H1 (cell line): ENCODE measurements around the gene COL4A2. TPM values are rescaled to one million over a fixed set of nuclear protein-coding genes. Genes with fewer than 3 reads are reported as not detected.

Source experiments
- CHD2 ChIP-seq: IDR thresholded peaks from 2 replicates; pipeline ENCODE4 v1.6.1; 2012; ENCODE audit warnings: low read length, improper control_type of control experiment
- FOSL1 ChIP-seq: IDR thresholded peaks from 2 replicates; pipeline ENCODE4 v1.6.1; 2011; ENCODE audit warnings: mild to moderate bottlenecking, low read depth, low read length, moderate library complexity; ENCODE audit not compliant: insufficient read depth
- POU5F1 ChIP-seq: IDR thresholded peaks from 2 replicates; pipeline ENCODE4 v1.6.1; 2011; ENCODE audit warnings: low read depth, mild to moderate bottlenecking, low read length, moderate library complexity
- SIN3A ChIP-seq, 2 experiments: IDR thresholded peaks in 1 of 2; conservative IDR thresholded peaks in 1 of 2; 2 replicates each; pipeline ENCODE4 v1.6.1; 2011 to 2012; ENCODE audit warnings: low read length in 2 of 2, improper control_type of control experiment in 1 of 2, low read depth in 1 of 2, mild to moderate bottlenecking in 1 of 2
- TAF1 ChIP-seq: IDR thresholded peaks from 2 replicates; pipeline ENCODE4 v1.6.1; 2011; ENCODE audit warnings: mild to moderate bottlenecking, low read depth, low read length
- polyA plus RNA-seq, 7 experiments: library from polyadenylated mRNA; depleted of rRNA in 3 of 7; stranded (reverse) in 5 of 7; unstranded in 2 of 7; fragments of >200 nt in 5 of 7; fragments of 200-250 nt in 2 of 7; gene quantifications; 1 replicate in 5 of 7; 2 replicates in 1 of 7; 4 replicates in 1 of 7; pipeline versions ENCODE4 v1.2.1 to v1.2.3, GENCODE V29; 2011 to 2013; ENCODE audit warnings: missing spikeins in 2 of 7, mixed read lengths in 2 of 7
- total RNA-seq: library from RNA; stranded (reverse); fragmentation: NEBNext Ultra II Directional; extraction: Animal tissue kit (Norgen Biotek cat#: 25700); gene quantifications from 2 replicates; pipeline ENCODE4 v1.2.1, GENCODE V29; 2021

COL4A2 gene
- total and polyA plus RNA-seq, 2 of the 8 experiments (the other 6 are each of a cell fraction or from before 2014, with no cell fraction given), result 80.4 to 87.3 TPM

- TF ChIP-seq TAF1 (no peak), SIN3A (conservative IDR thresholded peaks at IDR 0.05 in 1 of 2, IDR thresholded peaks at IDR 0.05 in 1 of 2; ENCODE audit: low read depth in 1 of 2, low read length in 2 of 2) (no peak), CHD2 (no peak), POU5F1 (no peak), FOSL1 (no peak)
Observed at GRCh38 chr13:110303644-110304043, 3.4 kb upstream of the COL4A2 start (continued).
